Activated CD4-positive, CD25-positive, alpha-beta regulatory T cell treated with anti-CD3 and anti-CD28 coated beads, Interleukin-2, amount 50 U/mL, for 24 hours (primary cell): ENCODE data around the gene EPAS1.

ENCODE experiments used
- ATAC-seq, 2 donors: fragments of 150-1000 bp; cut with Tn5 transposase; one replicate each; pipeline ENCODE4 v1.10.0; 2021; ENCODE audit warnings: mild to moderate bottlenecking in 1 of 2, moderate library complexity in 1 of 2

Gene EPAS1

GRCh38 chr2:46273919-46274318, 23.3 kb upstream of the EPAS1 start:
- no peak for ATAC-seq

- ATAC-seq, result no peak
These were observed 22.6 kb upstream of the EPAS1 start for GRCh38 chr2:46274586-46274985.

- no peak for ATAC-seq
These were observed 21.2 kb upstream of the EPAS1 start for GRCh38 chr2:46275995-46276394.

- ATAC-seq, result no peak
These were observed 20.6 kb upstream of the EPAS1 start for GRCh38 chr2:46276642-46277041.

- no peak for ATAC-seq
These were observed 19.6 kb upstream of the EPAS1 start for GRCh38 chr2:46277431-46278190.

GRCh38 chr2:46278952-46279351, 18.3 kb upstream of the EPAS1 start:
- no peak for ATAC-seq

GRCh38 chr2:46281939-46282338, 15.3 kb upstream of the EPAS1 start:
- ATAC-seq, result no peak

- ATAC-seq, result no peak
These were observed 13.5 kb upstream of the EPAS1 start for GRCh38 chr2:46283693-46284092.

GRCh38 chr2:46284260-46284659, 12.9 kb upstream of the EPAS1 start:
- no peak for ATAC-seq

GRCh38 chr2:46284796-46285195, 12.4 kb upstream of the EPAS1 start:
- no peak for ATAC-seq

GRCh38 chr2:46286715-46287114, 10.5 kb upstream of the EPAS1 start:
- no peak for ATAC-seq

- no peak for ATAC-seq
These were observed 7.1 kb upstream of the EPAS1 start for GRCh38 chr2:46290078-46290477.

- ATAC-seq, result no peak
These were observed 3.7 kb upstream of the EPAS1 start for GRCh38 chr2:46293466-46293865.

GRCh38 chr2:46294176-46294836, 2.9 kb upstream of the EPAS1 start:
- ATAC-seq, result no peak

- no peak for ATAC-seq
These were observed 879 bp upstream of the EPAS1 start for GRCh38 chr2:46296216-46296839.

- ATAC-seq, result peak; percentile 53 to 56
These were observed 502 bp downstream of the EPAS1 start for GRCh38 chr2:46297546-46298271.

- no peak for ATAC-seq
These were observed 990 bp downstream of the EPAS1 start for GRCh38 chr2:46298272-46298521.

GRCh38 chr2:46298522-46299353, 1.5 kb downstream of the EPAS1 start:
- no peak for ATAC-seq

- ATAC-seq, result no peak
These were observed 2.4 kb downstream of the EPAS1 start for GRCh38 chr2:46299365-46300263.

- ATAC-seq, result no peak
These were observed 3.2 kb downstream of the EPAS1 start for GRCh38 chr2:46300406-46300832.

- no peak for ATAC-seq
These were observed 4.9 kb downstream of the EPAS1 start for GRCh38 chr2:46302005-46302695.
